ENCODE measurements around the gene ABCF3.

Gene ABCF3

DNA sequence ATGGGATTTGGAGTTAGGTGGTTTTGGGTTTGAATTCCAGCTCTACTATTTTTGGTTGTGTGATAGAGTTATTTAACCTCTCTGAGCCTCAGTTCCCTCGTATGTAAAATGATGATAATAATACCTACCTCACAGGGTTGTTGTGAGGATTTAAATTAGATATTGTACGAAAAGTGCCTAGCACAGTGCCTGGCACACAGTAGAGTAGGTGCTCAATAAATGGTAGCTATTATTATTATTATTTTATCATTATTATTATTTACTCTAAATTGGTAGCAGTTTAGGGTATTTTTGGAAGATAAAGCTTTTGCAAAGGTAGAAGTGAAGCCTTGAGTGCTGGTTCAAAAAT, 12.7 kb upstream of the ABCF3 start:
- Histone ChIP-seq H3K27me3 (no peaks in the 10 kb centered on the region), H3K9me3 (replicated peaks in 1 of 11) (no peaks in the 10 kb centered on the region), H3K27ac (peak overlapping the region in 1 of 11 experiments; percentile 43; a peak in 2 of 22 replicates), H3K9ac (no peak overlapping the region), H3K4me3 (no peak overlapping the region), H3K4me2 (peak overlapping the region in 3 of 11 experiments; percentile 42 to 68 (median 68); a peak in 2 of 22 replicates), H3K4me1 (peaks cover 30 to 56% (median 37%) of the 10 kb centered on the region in 10 experiments), H4K20me1 (peaks cover 12 to 42% (median 17%) of the 10 kb centered on the region in 11 experiments; a peak in 18 of 22 replicates), H3K36me3 (peaks cover 54 to 71% (median 65%) of the 10 kb centered on the region in 11 experiments)
- TF ChIP-seq Cebpa-rat (IDR thresholded peaks at IDR 0.05) = no peak

DNA sequence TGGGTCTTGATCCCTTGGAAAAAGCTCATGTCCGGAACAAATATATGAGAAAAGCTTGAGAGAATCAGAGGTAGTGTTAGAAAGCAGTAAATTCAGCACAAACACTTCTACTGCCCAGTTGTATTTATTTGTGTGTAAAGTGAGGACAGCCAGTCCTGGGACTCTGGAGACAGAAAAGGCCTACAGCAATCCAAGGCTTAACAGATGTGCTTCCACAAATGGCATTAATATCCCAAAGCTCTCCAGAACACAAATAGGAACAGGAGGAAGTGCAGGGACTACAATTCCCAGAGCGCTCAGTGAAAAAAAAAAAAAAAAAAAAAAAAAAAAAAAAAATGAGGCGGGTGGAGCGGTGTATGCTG, 11.7 kb upstream of the ABCF3 start:
- peaks cover 12 to 42% (median 27%) of the 10 kb centered on the region in 11 experiments; a peak in 17 of 22 replicates for H4K20me1 ChIP-seq
- H3K4me3 ChIP-seq = peak overlapping the region in 2 of 10 experiments; percentile 19 to 99; a peak in 3 of 20 replicates
- H3K9me3 ChIP-seq (replicated peaks in 1 of 11) = no peaks in the 10 kb centered on the region
- no peaks in the 10 kb centered on the region for H3K27me3 ChIP-seq
- peaks cover 54 to 71% (median 65%) of the 10 kb centered on the region in 11 experiments for H3K36me3 ChIP-seq
- peak overlapping the region; percentile 19 to 68 (median 49); a peak in 18 of 22 replicates for H3K4me2 ChIP-seq
- H3K27ac ChIP-seq = peak overlapping the region in 5 of 11 experiments; percentile 4 to 43 (median 18); a peak in 7 of 22 replicates
- no peak for TF ChIP-seq Cebpa-rat (IDR thresholded peaks at IDR 0.05)
- H3K9ac ChIP-seq = peak overlapping the region in 4 of 11 experiments; percentile 26 to 95 (median 44); a peak in 6 of 22 replicates
- peaks cover 30 to 66% (median 40%) of the 10 kb centered on the region in 10 experiments for H3K4me1 ChIP-seq

DNA sequence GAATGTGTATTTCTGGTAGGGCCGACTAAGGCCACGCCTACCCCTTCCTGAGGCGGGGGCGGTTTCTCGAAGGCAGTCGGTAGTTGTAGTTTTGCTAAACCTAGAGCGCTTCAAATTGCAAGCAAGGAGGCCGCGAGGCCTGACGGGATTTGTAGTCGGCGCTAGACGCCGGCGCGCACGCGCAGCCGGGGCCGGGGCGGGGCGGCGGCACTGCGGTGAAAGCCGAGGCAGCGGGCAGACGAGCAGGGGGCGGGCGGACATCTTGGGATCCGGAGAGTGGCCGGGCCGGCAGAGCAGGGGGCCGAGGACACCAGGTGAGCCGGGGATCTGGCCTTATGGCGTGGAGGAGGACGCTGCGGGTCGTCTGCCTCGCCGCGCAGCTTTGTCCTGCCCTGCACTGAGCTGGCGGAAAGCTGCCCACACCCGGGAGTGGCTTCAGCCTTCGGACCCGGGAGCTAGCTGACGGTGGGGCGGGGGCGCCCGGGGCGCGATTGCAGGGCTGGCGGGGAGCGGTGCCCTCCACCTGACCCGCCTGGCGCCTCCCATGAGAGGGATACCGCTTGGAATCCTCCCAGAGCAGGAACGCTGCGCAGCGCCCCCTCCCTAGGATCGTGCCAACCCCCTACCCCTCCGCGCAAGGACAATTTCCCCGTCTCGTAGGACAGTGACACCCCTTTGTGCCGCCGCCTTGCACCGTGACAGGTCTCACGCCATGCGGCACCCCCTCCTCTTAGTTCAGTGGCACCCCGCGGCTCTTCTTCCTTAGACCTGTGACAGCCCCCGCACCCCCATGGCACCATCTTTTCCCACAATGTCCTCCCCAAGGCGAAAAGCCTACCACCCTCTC, 11.1 kb upstream of the ABCF3 start, which contains the start of gene AP2M1:
TSS of gene AP2M1 (plus strand) at position 210 of the 847 bp plus-strand sequence. CDS start 2,139 bp downstream, outside the sequence.
- H3K4me2 ChIP-seq = peak within 1 kb of the TSS; percentile 96 to 99 (median 97)
- peak within 1 kb of the TSS; percentile 91 to 97 (median 94) for H3K9ac ChIP-seq
- H3K4me1 ChIP-seq = peaks cover 30 to 72% (median 42%) of the 10 kb centered on the region in 10 experiments
- peaks cover 54 to 71% (median 65%) of the 10 kb centered on the region in 11 experiments for H3K36me3 ChIP-seq
- peaks cover 12 to 48% (median 27%) of the 10 kb centered on the region in 11 experiments; a peak in 17 of 22 replicates for H4K20me1 ChIP-seq
- H3K27ac ChIP-seq = peak within 1 kb of the TSS; percentile 85 to 94 (median 87)
- H3K9me3 ChIP-seq (replicated peaks in 1 of 11) = no peaks in the 10 kb centered on the region
- no peak for TF ChIP-seq Cebpa-rat (IDR thresholded peaks at IDR 0.05)
- peak within 1 kb of the TSS; percentile 84 to 100 (median 94) for H3K4me3 ChIP-seq
- no peaks in the 10 kb centered on the region for H3K27me3 ChIP-seq

DNA sequence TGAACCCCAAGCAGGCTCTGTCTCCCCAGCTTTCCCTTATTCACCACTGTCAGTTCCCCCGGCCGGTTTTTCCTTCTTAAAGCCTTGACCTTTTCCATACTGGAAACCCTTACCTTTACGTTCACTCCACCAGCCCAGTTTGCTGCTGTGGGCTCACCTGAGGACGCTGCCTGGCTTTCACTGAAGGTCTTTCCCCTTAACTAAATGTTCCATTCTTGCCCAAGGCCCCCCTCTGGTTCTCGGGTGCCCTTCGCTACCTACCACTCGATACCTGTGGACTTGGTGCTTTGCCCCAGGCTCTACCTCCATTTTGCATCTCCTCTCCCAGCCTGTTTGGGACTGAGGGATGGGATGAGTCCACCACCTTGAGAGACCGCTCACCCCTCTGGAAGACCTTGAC, 10.5 kb upstream of the ABCF3 start:
- Histone ChIP-seq H3K4me2 (peak overlapping the region; percentile 96 to 99 (median 97)), H3K4me3 (peak overlapping the region; percentile 84 to 100 (median 94)), H3K36me3 (peaks cover 55 to 71% (median 65%) of the 10 kb centered on the region in 11 experiments), H3K27ac (peak overlapping the region; percentile 85 to 94 (median 87)), H4K20me1 (peaks cover 12 to 51% (median 29%) of the 10 kb centered on the region in 11 experiments; a peak in 17 of 22 replicates), H3K9me3 (replicated peaks in 1 of 11) (no peaks in the 10 kb centered on the region), H3K9ac (peak overlapping the region; percentile 91 to 97 (median 94)), H3K27me3 (no peaks in the 10 kb centered on the region), H3K4me1 (peaks cover 30 to 78% (median 45%) of the 10 kb centered on the region in 10 experiments)
- no peak for TF ChIP-seq Cebpa-rat (IDR thresholded peaks at IDR 0.05)

DNA sequence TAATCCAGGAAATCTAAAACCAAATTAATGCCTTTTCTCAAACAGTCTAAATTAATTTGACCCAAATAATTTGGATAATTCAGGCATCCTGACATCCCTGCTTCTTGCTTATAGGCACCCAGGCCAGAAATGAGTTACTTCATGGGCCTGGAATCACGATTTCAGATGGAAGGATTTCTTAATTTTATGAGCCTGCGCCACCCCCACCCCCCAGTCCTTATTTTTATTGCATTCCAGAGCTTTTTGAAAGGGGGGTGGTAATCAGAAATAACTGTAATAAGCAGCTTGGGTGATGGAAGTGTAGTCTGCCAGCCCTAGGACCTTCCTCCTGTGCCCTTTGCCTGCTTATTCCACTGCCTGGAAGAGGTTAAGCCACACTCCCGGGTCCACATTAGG, 10.0 kb upstream of the ABCF3 start:
- no peak for TF ChIP-seq Cebpa-rat (IDR thresholded peaks at IDR 0.05)
- peak overlapping the region; percentile 91 to 97 (median 94); a peak in 21 of 22 replicates for H3K9ac ChIP-seq
- no peaks in the 10 kb centered on the region for H3K9me3 ChIP-seq (replicated peaks in 1 of 11)
- peak overlapping the region; percentile 50 to 94 (median 87) for H3K27ac ChIP-seq
- no peaks in the 10 kb centered on the region for H3K27me3 ChIP-seq
- peaks cover 12 to 51% (median 29%) of the 10 kb centered on the region in 11 experiments; a peak in 17 of 22 replicates for H4K20me1 ChIP-seq
- H3K4me1 ChIP-seq = peaks cover 30 to 80% (median 45%) of the 10 kb centered on the region in 10 experiments
- H3K4me2 ChIP-seq = peak overlapping the region; percentile 96 to 99 (median 97)
- peak overlapping the region; percentile 84 to 100 (median 94) for H3K4me3 ChIP-seq
- H3K36me3 ChIP-seq = peaks cover 55 to 71% (median 65%) of the 10 kb centered on the region in 11 experiments

DNA sequence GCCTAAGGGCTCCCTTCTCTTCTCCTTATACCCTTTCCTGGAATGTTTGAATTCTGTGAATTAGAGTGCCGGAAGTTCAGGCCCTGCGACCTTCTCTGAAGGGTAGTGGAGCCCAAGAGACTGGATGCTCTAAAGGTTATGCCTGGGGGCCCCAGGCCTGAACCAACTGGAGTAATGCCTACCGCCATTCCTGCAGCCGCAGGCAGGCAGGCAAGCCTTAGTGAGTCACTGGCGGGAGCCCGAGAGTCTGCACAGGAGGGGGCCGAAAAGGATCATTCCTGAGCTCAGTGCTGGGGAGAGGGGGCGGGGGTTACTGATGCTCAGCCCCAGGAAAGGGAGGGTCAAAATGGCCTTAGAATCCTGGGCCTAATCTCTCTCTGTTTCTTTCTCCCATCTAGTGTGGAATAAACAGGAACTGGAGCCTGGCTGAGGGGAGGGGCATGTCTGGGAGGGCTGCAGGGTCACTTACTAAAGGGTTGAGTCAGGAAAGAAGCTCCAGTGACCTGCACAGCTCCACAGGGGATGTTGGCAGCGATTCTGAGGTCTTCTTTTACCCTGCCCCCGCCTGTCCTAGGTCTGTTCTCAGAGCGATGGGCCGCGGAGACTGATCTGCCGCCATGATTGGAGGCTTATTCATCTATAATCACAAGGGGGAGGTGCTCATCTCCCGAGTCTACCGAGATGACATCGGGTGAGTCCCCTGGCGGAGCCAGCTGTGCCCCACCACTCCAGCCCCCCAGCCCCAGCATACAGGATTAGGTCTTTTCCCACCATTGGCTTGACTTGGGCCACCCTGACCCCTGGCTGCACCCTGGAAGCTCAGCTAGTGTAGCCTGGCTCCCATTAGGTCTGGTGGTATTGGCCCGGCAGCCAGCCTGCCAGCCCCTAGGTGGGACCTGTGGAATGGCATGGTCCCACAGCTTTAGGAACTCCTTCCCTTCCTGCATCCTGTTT, 9.3 kb upstream of the ABCF3 start:
- peak overlapping the region; percentile 50 to 94 (median 87); a peak in 21 of 22 replicates for H3K27ac ChIP-seq
- peak overlapping the region; percentile 91 to 97 (median 94); a peak in 21 of 22 replicates for H3K9ac ChIP-seq
- peaks cover 30 to 80% (median 45%) of the 10 kb centered on the region in 10 experiments for H3K4me1 ChIP-seq
- H3K36me3 ChIP-seq = peaks cover 55 to 71% (median 65%) of the 10 kb centered on the region in 11 experiments
- TF ChIP-seq Cebpa-rat (IDR thresholded peaks at IDR 0.05) = no peak
- no peaks in the 10 kb centered on the region for H3K9me3 ChIP-seq (replicated peaks in 1 of 11)
- peak overlapping the region; percentile 84 to 100 (median 94) for H3K4me3 ChIP-seq
- H4K20me1 ChIP-seq = peaks cover 12 to 51% (median 29%) of the 10 kb centered on the region in 11 experiments; a peak in 17 of 22 replicates
- no peaks in the 10 kb centered on the region for H3K27me3 ChIP-seq
- H3K4me2 ChIP-seq = peak overlapping the region; percentile 96 to 99 (median 97)

DNA sequence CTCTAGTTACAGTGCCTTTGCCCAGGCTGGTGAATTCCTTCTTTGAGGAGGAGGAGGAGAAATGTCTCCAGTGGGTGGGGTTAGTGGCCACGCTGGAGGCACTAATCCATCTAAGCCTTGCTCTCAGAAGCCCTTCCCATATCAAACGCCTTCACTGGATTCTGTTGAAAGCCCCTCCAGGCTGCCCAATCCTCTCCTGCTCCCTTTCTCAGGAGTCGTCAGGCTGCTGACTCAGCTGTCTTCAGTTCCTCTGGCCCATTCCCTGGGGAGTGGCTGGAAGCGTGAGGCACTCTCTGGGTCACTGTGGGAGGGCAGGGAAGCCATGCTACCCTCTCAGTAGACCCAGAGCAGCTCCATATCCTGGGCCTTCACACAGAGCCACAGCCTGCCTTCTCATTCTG, 8.7 kb upstream of the ABCF3 start:
- Histone ChIP-seq H4K20me1 (peaks cover 12 to 51% (median 29%) of the 10 kb centered on the region in 11 experiments; a peak in 17 of 22 replicates), H3K27ac (peak overlapping the region; percentile 17 to 94 (median 86); a peak in 19 of 22 replicates), H3K36me3 (peaks cover 55 to 71% (median 65%) of the 10 kb centered on the region in 11 experiments)

More for the DNA sequence above, 8.7 kb upstream of the ABCF3 start:
- Histone ChIP-seq H3K4me1 (peaks cover 30 to 85% (median 45%) of the 10 kb centered on the region in 10 experiments), H3K9ac (peak overlapping the region; percentile 18 to 97 (median 94); a peak in 16 of 22 replicates), H3K4me2 (peak overlapping the region; percentile 96 to 99 (median 97)), H3K9me3 (replicated peaks in 1 of 11) (no peaks in the 10 kb centered on the region), H3K27me3 (no peaks in the 10 kb centered on the region), H3K4me3 (peak overlapping the region in 7 of 10 experiments; percentile 93 to 100 (median 97); a peak in 13 of 20 replicates)
- TF ChIP-seq Cebpa-rat (IDR thresholded peaks at IDR 0.05) = no peak
